ENCODE results near the gene WDR70.
"Not testable (repeated sequence)": the region's sequence is repeated elsewhere in the genome, so short reads cannot be mapped to it uniquely, and the experiment has no call there.

The WDR70 gene

DNA sequence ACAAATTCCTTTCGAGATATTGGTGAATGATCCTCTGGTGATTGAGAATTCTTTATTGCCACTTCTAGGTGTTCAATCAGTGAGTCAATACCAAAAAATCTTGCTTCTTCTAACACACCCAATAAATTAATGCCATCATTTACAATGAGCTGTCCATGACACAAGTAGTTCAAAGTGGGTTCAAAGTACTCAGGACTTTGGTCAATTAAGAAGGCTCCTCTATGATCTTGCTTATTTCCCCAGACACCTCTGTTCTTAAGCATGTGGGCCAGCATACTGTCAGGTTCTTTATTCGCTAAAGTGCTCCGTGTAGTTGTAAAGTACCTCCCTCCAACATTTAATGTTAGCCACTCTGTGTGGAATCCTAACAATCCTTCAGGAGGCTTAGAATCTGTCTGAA is 127.1 kb downstream of the WDR70 start:
- H3K4me3 ChIP-seq (replicated peaks in 1 of 2; ENCODE audit: low read depth in 2 of 2, low read length in 2 of 2), result no peak overlapping the region
- no peak for DNase-seq (ENCODE audit: low read depth in 2 of 2)
- no peak for TF ChIP-seq CTCF (IDR thresholded peaks at IDR 0.05; ENCODE audit: low read depth, low read length)

DNA sequence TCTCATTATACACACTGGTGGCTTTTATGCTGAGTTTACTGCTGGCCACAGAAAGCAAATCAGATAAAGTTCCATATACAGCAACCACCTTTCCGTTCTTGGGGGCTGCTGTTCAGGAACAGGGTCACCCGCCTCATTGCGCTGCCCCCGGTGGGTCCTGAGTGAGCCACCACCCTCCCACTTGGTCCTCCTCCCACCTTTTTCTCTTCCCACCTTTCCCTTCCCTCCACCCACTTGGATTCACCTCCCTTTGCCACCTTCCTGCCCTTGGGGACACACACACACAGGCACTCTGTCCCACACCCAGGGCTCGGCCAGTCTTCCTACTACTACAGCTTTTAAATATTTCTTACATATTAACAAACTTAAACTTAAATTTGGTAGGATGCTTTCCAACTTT is 127.6 kb downstream of the WDR70 start:
- TF ChIP-seq CTCF (IDR thresholded peaks at IDR 0.05; ENCODE audit: low read depth, low read length), result no peak
- DNase-seq (ENCODE audit: low read depth in 2 of 2), result no peak
- no peak overlapping the region for H3K4me3 ChIP-seq (replicated peaks in 1 of 2; ENCODE audit: low read depth in 2 of 2, low read length in 2 of 2)

DNA sequence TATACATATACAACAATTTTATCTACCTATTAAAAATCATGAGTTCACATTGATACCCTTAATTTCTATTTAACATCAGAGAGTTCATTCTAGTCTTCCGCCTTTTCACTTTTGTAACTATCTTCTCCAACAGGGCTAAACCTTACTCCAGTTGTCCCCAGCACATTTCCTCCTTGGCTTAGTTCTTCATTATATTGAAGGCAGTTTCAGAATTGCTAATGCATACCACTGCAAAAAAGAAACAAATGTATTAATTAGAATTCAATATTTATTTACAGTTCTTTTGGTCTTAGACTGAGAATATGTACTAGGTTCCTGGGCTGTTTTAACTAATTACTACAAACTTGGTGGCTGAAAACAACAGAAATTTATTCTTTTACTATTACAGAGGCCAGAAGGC is 132.5 kb downstream of the WDR70 start:
- no peak for TF ChIP-seq CTCF (IDR thresholded peaks at IDR 0.05; ENCODE audit: low read depth, low read length)
- no peak overlapping the region for H3K4me3 ChIP-seq (replicated peaks in 1 of 2; ENCODE audit: low read depth in 2 of 2, low read length in 2 of 2)
- no peak for DNase-seq (ENCODE audit: low read depth in 2 of 2)

- H3K4me3 ChIP-seq (replicated peaks in 1 of 2; ENCODE audit: low read depth in 2 of 2, low read length in 2 of 2), result no peak overlapping the region
- no peak for TF ChIP-seq CTCF (IDR thresholded peaks at IDR 0.05; ENCODE audit: low read depth, low read length)
- no peak for DNase-seq (ENCODE audit: low read depth in 2 of 2)
Measured at GRCh38 chr5:37514946-37515345, 135.8 kb downstream of the WDR70 start.

DNA sequence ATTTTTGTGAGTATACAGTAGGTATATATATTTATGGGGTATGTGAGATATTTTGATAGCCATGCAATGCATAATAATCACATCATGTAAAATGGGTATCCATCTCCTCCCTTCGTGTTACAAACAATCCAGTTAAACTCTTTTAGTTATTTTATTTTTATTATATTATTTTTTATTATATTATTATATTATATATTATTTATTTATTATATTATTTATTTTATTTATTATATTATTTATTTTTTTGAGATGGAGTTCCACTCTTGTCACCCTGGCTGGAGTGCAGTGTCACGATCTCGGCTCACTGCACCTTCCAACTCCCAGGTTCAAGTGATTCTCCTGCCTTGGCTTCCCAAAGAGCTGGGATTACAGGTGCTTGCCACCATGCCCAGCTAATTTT is 138.6 kb downstream of the WDR70 start:
- DNase-seq (ENCODE audit: low read depth in 2 of 2), result no peak
- no peak overlapping the region for H3K4me3 ChIP-seq (replicated peaks in 1 of 2; ENCODE audit: low read depth in 2 of 2, low read length in 2 of 2)
- TF ChIP-seq CTCF (IDR thresholded peaks at IDR 0.05; ENCODE audit: low read depth, low read length), result no peak

DNA sequence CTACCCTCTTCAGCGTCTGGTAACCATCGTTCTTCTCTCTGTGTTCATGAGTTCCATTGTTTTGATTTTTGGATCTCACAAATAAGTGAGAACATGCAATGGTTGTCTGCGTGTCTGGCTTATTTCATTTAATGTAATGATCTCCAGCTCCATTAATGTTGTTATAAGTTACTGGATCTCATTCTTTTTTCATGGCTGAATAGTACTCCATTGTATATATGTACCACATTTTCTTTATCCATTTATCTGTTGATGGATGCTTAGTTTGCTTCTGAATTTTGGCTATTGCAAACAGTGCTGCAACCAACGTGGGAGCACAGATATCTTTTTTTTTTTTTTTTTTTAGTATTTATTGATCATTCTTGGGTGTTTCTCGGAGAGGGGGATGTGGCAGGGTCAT is 139.2 kb downstream of the WDR70 start:
- not testable (repeated sequence) for H3K4me3 ChIP-seq (replicated peaks in 1 of 2; ENCODE audit: low read depth in 2 of 2, low read length in 2 of 2)

GRCh38 chr5:37519304-37519703 is 140.2 kb downstream of the WDR70 start:
- no peak for DNase-seq (ENCODE audit: low read depth in 2 of 2)
- no peak for TF ChIP-seq CTCF (IDR thresholded peaks at IDR 0.05; ENCODE audit: low read depth, low read length)
- H3K4me3 ChIP-seq (replicated peaks in 1 of 2; ENCODE audit: low read depth in 2 of 2, low read length in 2 of 2), result no peak overlapping the region

More for the DNA sequence above, 139.2 kb downstream of the WDR70 start:
- not testable (repeated sequence) for DNase-seq (ENCODE audit: low read depth in 2 of 2)
